ENCODE results near the gene LAMA2. TPM values are rescaled to one million over a fixed set of nuclear protein-coding genes. Genes with fewer than 3 reads are reported as not detected.

LAMA2 gene
- total and polyA plus RNA-seq, 2 of the 13 experiments (the other 11 are each of a cell fraction or from before 2014, with no cell fraction given): 0.11 to 0.28 TPM

GRCh38 chr6:129212081-129212480 is 329.1 kb downstream of the LAMA2 start:
- no peak overlapping the region for H3K9ac ChIP-seq (ENCODE audit: insufficient read depth, low read depth, low read length)
- no peaks in the 10 kb centered on the region for H3K36me3 ChIP-seq (replicated peaks in 1 of 2; ENCODE audit: control insufficient read depth in 1 of 2, insufficient read depth in 2 of 2, low read length in 2 of 2)
- no peak overlapping the region for H3K27ac ChIP-seq (ENCODE audit: extremely low read length, insufficient read depth, low read length)
- DNase-seq (ENCODE audit: low spot score): no peak
- ChIA-PET CTCF (ENCODE audit: low intra/inter-chr PET ratio, low total read pairs) (no interaction called here), POLR2A (no interaction called here)
- no peak for ATAC-seq
- TF ChIP-seq JUN (CRISPR knock-in tag; IDR thresholded peaks at IDR 0.05) (no peak), YY1 (IDR thresholded peaks at IDR 0.05; ENCODE audit: insufficient read depth, insufficient replicate concordance, low read depth, low read length) (no peak), WIZ (CRISPR knock-in tag; IDR thresholded peaks at IDR 0.05) (no peak), ZBTB1 (CRISPR knock-in tag; IDR thresholded peaks at IDR 0.05; ENCODE audit: borderline replicate concordance) (no peak), TIGD3 (CRISPR knock-in tag; IDR thresholded peaks at IDR 0.05; ENCODE audit: borderline replicate concordance) (no peak), CENPT (CRISPR knock-in tag; IDR thresholded peaks at IDR 0.05; ENCODE audit: low read depth) (no peak), ATAD3A (CRISPR knock-in tag; IDR thresholded peaks at IDR 0.05) (no peak), CHD2 (IDR thresholded peaks at IDR 0.05; ENCODE audit: low read depth, low read length) (no peak), ZNF598 (CRISPR knock-in tag; IDR thresholded peaks at IDR 0.05; ENCODE audit: borderline replicate concordance) (no peak), SP2 (CRISPR knock-in tag; IDR thresholded peaks at IDR 0.05) (no peak), ZNF34 (CRISPR knock-in tag; IDR thresholded peaks at IDR 0.05; ENCODE audit: borderline replicate concordance) (no peak), ZMYM2 (CRISPR knock-in tag; IDR thresholded peaks at IDR 0.05) (no peak), IRX3 (CRISPR knock-in tag; IDR thresholded peaks at IDR 0.05; ENCODE audit: borderline replicate concordance, low read depth) (no peak), CBX1 (IDR thresholded peaks at IDR 0.05; ENCODE audit: low read depth) (no peak), GATA4 (IDR thresholded peaks at IDR 0.05; ENCODE audit: borderline replicate concordance, low read depth) (no peak), ZNF616 (CRISPR knock-in tag; IDR thresholded peaks at IDR 0.05; ENCODE audit: low read depth) (no peak), KLF16 (CRISPR knock-in tag; IDR thresholded peaks at IDR 0.05) (no peak), PREB (CRISPR knock-in tag; IDR thresholded peaks at IDR 0.05) (no peak)
- no peaks in the 10 kb centered on the region for H3K4me1 ChIP-seq (ENCODE audit: insufficient read depth, low read length)
- no peak for FAIRE-seq
- no peak overlapping the region for H3K4me2 ChIP-seq (ENCODE audit: low read depth, low read length)
- no peaks in the 10 kb centered on the region for H3K9me3 ChIP-seq (ENCODE audit: low read length)
- no peak overlapping the region for H2AFZ ChIP-seq (ENCODE audit: low read length)
- intact Hi-C loops (cut with micrococcal nuclease; ENCODE audit: unreplicated experiment): no loop called here
- H3K4me3 ChIP-seq (replicated peaks in 1 of 3; ENCODE audit: insufficient read depth in 1 of 3, low read depth in 2 of 3, low read length in 3 of 3): no peak overlapping the region
- BruUV-seq (replicated peaks): no TSS peak
- H3K79me2 ChIP-seq (ENCODE audit: insufficient read depth, low read length): no peaks in the 10 kb centered on the region
- 4% methylated on average over 3 of the region's 3 CpGs for WGBS (ENCODE audit: low lambda C conversion rate)
- in situ Hi-C loops (cut with HindIII; ENCODE audit: extremely low pct_ligation_motif_present, low pct_unique_long_range_greater_than_20kb): no loop called here
- H4K20me1 ChIP-seq (ENCODE audit: insufficient read depth, low read length): no peaks in the 10 kb centered on the region
- H3K27me3 ChIP-seq (ENCODE audit: control insufficient read depth in 1 of 2, insufficient read depth in 2 of 2, low read length in 2 of 2): no peaks in the 10 kb centered on the region

Measured in HepG2 (cell line).